ENCODE results near the gene SMARCB1. TPM values are rescaled to one million over a fixed set of nuclear protein-coding genes. Genes with fewer than 3 reads are reported as not detected.
A peak's percentile ranks its signal among the peaks of the same experiment; 100 is the strongest.

Gene SMARCB1
- total RNA-seq, 1 donor = 55.2 TPM

- TF ChIP-seq CTCF (IDR thresholded peaks at IDR 0.05; ENCODE audit: insufficient read depth, low read length) = peak; percentile 96
- DNase-seq (ENCODE audit: low read depth) = peak; percentile 63
- no peak overlapping the region for H3K4me3 ChIP-seq (ENCODE audit: low read depth, low read length)
Observed at GRCh38 chr22:23849009-23850006, 62.5 kb downstream of the SMARCB1 start.

GRCh38 chr22:23850136-23850611 is 63.4 kb downstream of the SMARCB1 start:
- no peak for DNase-seq (ENCODE audit: low read depth)
- H3K4me3 ChIP-seq (ENCODE audit: low read depth, low read length) = no peak overlapping the region
- no peak for TF ChIP-seq CTCF (IDR thresholded peaks at IDR 0.05; ENCODE audit: insufficient read depth, low read length)

- peak; percentile 56 for DNase-seq (ENCODE audit: low read depth)
- peak overlapping the region; percentile 86 for H3K4me3 ChIP-seq (ENCODE audit: low read depth, low read length)
- TF ChIP-seq CTCF (IDR thresholded peaks at IDR 0.05; ENCODE audit: insufficient read depth, low read length) = peak; percentile 30
Observed at GRCh38 chr22:23856721-23857605, 70.2 kb downstream of the SMARCB1 start.

- peak within 1 kb of the TSS; percentile 86 for H3K4me3 ChIP-seq (ENCODE audit: low read depth, low read length)
- DNase-seq (ENCODE audit: low read depth) = peak; percentile 97
Observed at GRCh38 chr22:23857606-23858483, 71.1 kb downstream of the SMARCB1 start, which contains the start of gene SLC2A11. Gene SLC2A11 (plus strand): TSS chr22:23857875. CDS start chr22:23858000, 125 bp downstream.

GRCh38 chr22:23858484-23858815 is 71.7 kb downstream of the SMARCB1 start:
- no peak for TF ChIP-seq CTCF (IDR thresholded peaks at IDR 0.05; ENCODE audit: insufficient read depth, low read length)
- peak overlapping the region; percentile 86 for H3K4me3 ChIP-seq (ENCODE audit: low read depth, low read length)
- DNase-seq (ENCODE audit: low read depth) = no peak

More at GRCh38 chr22:23857606-23858483, 71.1 kb downstream of the SMARCB1 start, which contains the start of gene SLC2A11:
- TF ChIP-seq CTCF (IDR thresholded peaks at IDR 0.05; ENCODE audit: insufficient read depth, low read length) = peak; percentile 51
